GM23248 (cell line): ENCODE data around the gene RUNX1.

Source experiments
- EZH2 ChIP-seq: fragments of 200-600 bp; sonication (generic); IDR thresholded peaks from 2 replicates; pipeline ENCODE4 v1.6.1; 2018; ENCODE audit warnings: antibody characterized with exemption, mild to moderate bottlenecking; ENCODE audit not compliant: insufficient read depth, poor library complexity, severe bottlenecking
- EZH2phosphoT487 ChIP-seq: fragments of 200-600 bp; sonication (generic); IDR thresholded peaks from 2 replicates; pipeline ENCODE4 v1.6.1; 2018; ENCODE audit warnings: antibody characterized with exemption, moderate library complexity, mild to moderate bottlenecking, low read depth; ENCODE audit not compliant: insufficient read depth

- TF ChIP-seq EZH2phosphoT487, result no peak
- no peak for TF ChIP-seq EZH2
Measured at GRCh38 chr21:34930971-34931370, 118.1 kb downstream of the RUNX1 start.
